Gastrocnemius medialis (tissue), 4 donors: Measurements from ENCODE around the gene NUP88. TPM values are rescaled to one million over a fixed set of nuclear protein-coding genes. Genes with fewer than 3 reads are reported as not detected.

Experiments used
- ATAC-seq, 2 donors: fragments of 150-250 bp; one replicate each; pipeline ENCODE4 v1.9.1; 2016
- DNase-seq, 2 donors: peaks; one replicate each; pipeline ENCODE4 v3.0.0-alpha.2; 2019
- H3K27ac ChIP-seq, 4 donors: fragments of 200-600 bp; sonication (generic); 1 replicate in 1 of 4; 2 replicates in 3 of 4; pipeline ENCODE4 v1.5.1; 2016 to 2018; ENCODE audit warnings: mild to moderate bottlenecking in 2 of 4, moderate library complexity in 1 of 4
- H3K27me3 ChIP-seq, 3 donors: fragments of 200-600 bp; sonication (generic) in 2 of 3; 1 replicate in 1 of 3; 2 replicates in 2 of 3; pipeline versions ENCODE4 v1.5.1 to v1.6.0; 2016 to 2019; ENCODE audit warnings: mild to moderate bottlenecking in 1 of 3, moderate library complexity in 1 of 3
- H3K36me3 ChIP-seq, 2 donors: fragments of 200-600 bp; sonication (generic) in 1 of 2; one replicate each; pipeline ENCODE4 v1.5.1; 2017 to 2018
- H3K4me1 ChIP-seq, 2 donors: fragments of 200-600 bp; sonication (generic) in 1 of 2; one replicate each; pipeline ENCODE4 v1.5.1; 2016 to 2017; ENCODE audit warnings: mild to moderate bottlenecking in 2 of 2
- H3K4me3 ChIP-seq, 4 donors: fragments of 200-600 bp; sonication (generic) in 3 of 4; 1 replicate in 1 of 4; 2 replicates in 3 of 4; pipeline ENCODE4 v1.5.1; 2016 to 2019; ENCODE audit warnings: mild to moderate bottlenecking in 2 of 4
- H3K9me3 ChIP-seq, 3 donors: fragments of 200-600 bp; sonication (generic) in 2 of 3; 1 replicate in 1 of 3; 2 replicates in 2 of 3; pipeline ENCODE4 v1.5.1; 2016 to 2019
- CTCF ChIP-seq, 5 experiments: fragments of 450-650 bp in 3 of 5; fragments of 200-600 bp in 2 of 5; sonication (generic) in 2 of 5; IDR thresholded peaks in 4 of 5; conservative IDR thresholded peaks in 1 of 5; 1 replicate in 4 of 5; 2 replicates in 1 of 5; pipeline ENCODE4 v1.5.1; 2016 to 2019; ENCODE audit warnings: antibody characterized with exemption in 5 of 5, mild to moderate bottlenecking in 3 of 5, moderate library complexity in 3 of 5
- POLR2A ChIP-seq, 2 donors: fragments of 450-650 bp; IDR thresholded peaks; one replicate each; pipeline ENCODE4 v1.6.1; 2017; ENCODE audit warnings: antibody characterized with exemption in 2 of 2, mild to moderate bottlenecking in 2 of 2, moderate library complexity in 2 of 2
- in situ Hi-C, 4 donors: fragments of 200-750 bp; cut with MboI; loops; one replicate each; pipeline versions ENCODE4 v1.15.0 to v1.8.0; 2017; ENCODE audit warnings: low sequenced_read_pairs in 4 of 4
- intact Hi-C: fragments of 100-400 bp; cut with DNase I; formaldehyde crosslinking; loops from one replicate; pipeline ENCODE4 v1.15.1; 2023; ENCODE audit warnings: low total_unique reads
- total RNA-seq, 4 donors: library from RNA; depleted of rRNA; stranded (reverse); fragments of >200 nt; gene quantifications; one replicate each; pipeline versions ENCODE4 v1.1.0 to v1.2.3, GENCODE V29; 2016

The NUP88 gene
- total RNA-seq, 4 donors from 2014 or later: 140 to 197 (median 166) TPM

- ATAC-seq: no peak
- H3K9me3 ChIP-seq: no peaks in the 10 kb centered on the region
- TF ChIP-seq POLR2A (IDR thresholded peaks at IDR 0.05): no peak
- TF ChIP-seq CTCF (IDR thresholded peaks at IDR 0.05 in 4 of 5, conservative IDR thresholded peaks at IDR 0.05 in 1 of 5): no peak
- H3K4me1 ChIP-seq: no peaks in the 10 kb centered on the region
- H3K27me3 ChIP-seq: no peaks in the 10 kb centered on the region
- H3K36me3 ChIP-seq: peaks cover 0 to 99% of the 10 kb centered on the region in 2 donors
- H3K27ac ChIP-seq: peak overlapping the region in 1 of 4 donors; percentile 8
- intact Hi-C loops: no loop called here
- in situ Hi-C loops: no loop called here
- DNase-seq: no peak
- no peak overlapping the region for H3K4me3 ChIP-seq
Measured at GRCh38 chr17:5381542-5381941, 37.9 kb downstream of the NUP88 start.

- no peak for TF ChIP-seq POLR2A (IDR thresholded peaks at IDR 0.05)
- no peaks in the 10 kb centered on the region for H3K4me1 ChIP-seq
- ATAC-seq: no peak
- DNase-seq: no peak
- H3K36me3 ChIP-seq: peaks cover 0 to 95% of the 10 kb centered on the region in 2 donors
- no peaks in the 10 kb centered on the region for H3K9me3 ChIP-seq
- H3K4me3 ChIP-seq: no peak overlapping the region
- H3K27me3 ChIP-seq: no peaks in the 10 kb centered on the region
- H3K27ac ChIP-seq: peak overlapping the region in 2 of 4 donors; percentile 7 to 32
- intact Hi-C loops: no loop called here
- in situ Hi-C loops: no loop called here
Measured at GRCh38 chr17:5380491-5381135, 38.8 kb downstream of the NUP88 start.

- DNase-seq (no peak), ATAC-seq (no peak)
- TF ChIP-seq CTCF (IDR thresholded peaks at IDR 0.05 in 4 of 5, conservative IDR thresholded peaks at IDR 0.05 in 1 of 5) (no peak), POLR2A (IDR thresholded peaks at IDR 0.05) (no peak)
- Histone ChIP-seq H3K4me3 (no peak overlapping the region), H3K27ac (peak overlapping the region in 1 of 4 donors; percentile 7), H3K9me3 (no peaks in the 10 kb centered on the region), H3K27me3 (no peaks in the 10 kb centered on the region), H3K4me1 (no peaks in the 10 kb centered on the region), H3K36me3 (peaks cover 0 to 95% of the 10 kb centered on the region in 2 donors)
- intact Hi-C loops: no loop called here
- in situ Hi-C loops: no loop called here
Measured at GRCh38 chr17:5379351-5380107, 39.9 kb downstream of the NUP88 start.

GRCh38 chr17:5378566-5379207 lies 40.8 kb downstream of the NUP88 start:
- in situ Hi-C loops (no loop called here), intact Hi-C loops (no loop called here)
- no peaks in the 10 kb centered on the region for H3K4me1 ChIP-seq
- DNase-seq: no peak
- H3K27ac ChIP-seq: no peak overlapping the region
- ATAC-seq: no peak
- H3K27me3 ChIP-seq: no peaks in the 10 kb centered on the region
- H3K4me3 ChIP-seq: no peak overlapping the region
- TF ChIP-seq POLR2A (IDR thresholded peaks at IDR 0.05) (no peak), CTCF (IDR thresholded peaks at IDR 0.05 in 4 of 5, conservative IDR thresholded peaks at IDR 0.05 in 1 of 5) (no peak)
- H3K36me3 ChIP-seq: peaks cover 0 to 95% of the 10 kb centered on the region in 2 donors
- H3K9me3 ChIP-seq: no peaks in the 10 kb centered on the region

- H3K9me3 ChIP-seq: no peaks in the 10 kb centered on the region
- in situ Hi-C loops (no loop called here), intact Hi-C loops (loop anchor here (2.0 to 5.0 kb wide), 2 partner anchors 48 to 91 kb away; partner anchors contain the start of genes RABEP1 and RPAIN)
- DNase-seq (peak; percentile 36 to 57), ATAC-seq (peak; percentile 96 to 99)
- peak overlapping the region; percentile 68 to 76 (median 74) for H3K27ac ChIP-seq
- no peak overlapping the region for H3K4me3 ChIP-seq
- H3K4me1 ChIP-seq: peaks cover 0 to 4% of the 10 kb centered on the region in 2 donors
- H3K27me3 ChIP-seq: no peaks in the 10 kb centered on the region
- H3K36me3 ChIP-seq: peaks cover 0 to 84% of the 10 kb centered on the region in 2 donors
- no peak for TF ChIP-seq POLR2A (IDR thresholded peaks at IDR 0.05)
- TF ChIP-seq CTCF (IDR thresholded peaks at IDR 0.05 in 4 of 5, conservative IDR thresholded peaks at IDR 0.05 in 1 of 5): no peak
Measured at GRCh38 chr17:5373112-5373511, 46.4 kb downstream of the NUP88 start.
